ENCODE data around the gene TENM4.

Gene TENM4

GRCh38 chr11:79084382-79084781, 356.4 kb downstream of the TENM4 start:
- no peak for DNase-seq (ENCODE audit: low spot score)

DNA sequence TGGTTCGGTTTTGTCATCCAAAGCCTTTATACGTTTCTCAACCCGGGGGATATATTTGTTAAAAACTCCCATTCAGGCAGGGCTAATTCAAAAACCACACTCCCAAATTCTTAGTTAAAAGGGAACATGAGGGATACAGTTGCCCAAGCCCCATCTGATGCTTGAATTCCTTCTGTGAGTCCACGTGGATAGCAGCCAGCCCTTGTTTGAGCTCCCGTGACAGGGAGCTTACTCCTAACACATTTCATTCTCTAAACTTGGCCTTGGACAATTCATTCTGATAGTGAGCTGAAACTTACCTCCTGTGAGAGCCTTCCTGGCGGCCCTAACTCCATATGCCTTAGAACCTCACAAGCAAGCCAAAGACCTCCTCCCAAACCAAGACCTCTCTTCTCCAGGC, 357.5 kb downstream of the TENM4 start:
- DNase-seq (ENCODE audit: low spot score), result no peak

- no peak for DNase-seq (ENCODE audit: low spot score)
Observed at GRCh38 chr11:79082907-79083306, 357.9 kb downstream of the TENM4 start.

DNA sequence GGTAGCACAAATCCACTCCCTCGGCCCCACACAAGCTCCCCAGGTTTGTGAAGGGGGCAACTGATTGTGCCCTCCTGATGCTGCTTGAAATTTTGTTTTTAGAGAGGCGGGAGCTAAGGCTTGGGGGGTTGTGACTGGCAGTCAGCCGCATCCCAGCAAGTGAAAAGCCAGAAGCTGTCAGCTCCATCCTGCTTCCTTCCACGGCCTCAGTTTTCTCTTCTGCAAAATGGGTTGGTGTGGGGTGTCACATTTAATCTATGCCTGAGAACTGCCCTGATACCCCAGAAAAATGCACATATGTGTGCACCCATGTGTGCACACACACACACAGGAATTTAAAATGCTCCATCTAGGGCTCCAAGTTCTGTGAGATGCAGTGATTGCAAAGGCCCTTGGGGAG, 358.6 kb downstream of the TENM4 start:
- DNase-seq (ENCODE audit: low spot score), result no peak

DNA sequence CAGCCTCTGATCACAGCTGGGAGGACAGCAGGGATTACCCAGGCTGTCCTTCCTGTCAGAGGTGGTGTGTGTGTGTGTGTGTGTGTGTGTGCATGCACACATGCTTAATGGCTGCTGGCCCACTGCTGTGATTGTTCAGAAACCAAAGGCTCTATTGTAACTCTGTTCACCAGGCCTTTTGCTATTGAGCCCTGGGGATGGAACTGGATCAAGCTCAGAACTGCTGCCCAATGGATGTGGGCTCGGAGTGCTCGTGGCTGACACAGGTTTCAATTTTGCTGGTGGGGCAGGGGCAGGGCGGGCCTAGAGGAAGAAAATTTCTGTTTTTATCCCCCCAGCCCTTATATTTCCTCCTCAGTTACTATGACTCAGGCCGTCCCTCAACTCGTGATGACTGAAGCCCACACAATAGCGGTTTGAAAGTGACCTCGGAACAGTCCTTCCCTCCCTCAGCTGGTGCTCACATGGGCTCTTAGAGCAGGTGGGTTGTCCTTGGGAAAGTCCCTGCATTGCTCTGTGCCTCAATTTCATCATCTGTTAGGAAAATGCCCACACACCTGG, 359.3 kb downstream of the TENM4 start:
- DNase-seq (ENCODE audit: low spot score), result no peak

GRCh38 chr11:79080551-79080950, 360.3 kb downstream of the TENM4 start:
- DNase-seq (ENCODE audit: low spot score), result no peak

DNA sequence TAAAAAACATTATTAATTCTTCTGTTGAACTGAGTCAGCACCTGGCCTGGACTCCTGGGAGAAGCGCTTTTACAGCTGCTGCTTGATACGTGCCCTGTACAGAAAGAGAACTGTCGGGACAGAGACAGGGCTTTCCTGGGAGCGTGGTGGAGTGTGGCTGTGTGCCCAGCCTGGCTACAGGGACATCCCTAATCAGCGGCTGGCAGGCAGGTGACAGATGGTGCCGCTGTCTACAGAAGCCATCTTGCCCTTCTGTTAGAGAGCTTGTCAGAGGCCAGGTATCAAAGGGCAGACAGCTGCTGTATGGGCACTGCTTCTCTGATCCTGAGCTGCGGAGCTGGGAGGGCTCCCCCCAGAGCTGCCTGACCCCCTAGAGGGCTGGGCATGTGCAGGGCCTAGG, 361.8 kb downstream of the TENM4 start:
- DNase-seq (ENCODE audit: low spot score), result no peak

DNA sequence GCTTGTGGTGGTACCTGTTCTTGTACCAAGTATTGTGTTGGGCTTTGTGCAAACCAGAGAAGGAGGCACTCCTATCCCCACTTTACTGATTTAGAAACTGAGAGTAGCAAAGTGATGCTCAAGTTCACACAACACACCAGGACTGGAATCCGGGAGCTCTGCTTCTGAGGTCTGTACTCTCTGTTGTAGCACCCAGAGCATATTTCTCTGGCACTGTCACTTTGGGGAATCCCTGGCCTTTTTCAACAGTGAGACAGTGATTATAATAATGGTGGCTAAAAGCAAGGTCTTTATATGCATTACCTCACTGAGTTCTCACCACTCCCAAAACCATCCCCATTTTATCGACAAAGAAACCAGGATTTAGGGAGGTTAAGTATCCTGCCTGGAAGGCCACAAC, 362.4 kb downstream of the TENM4 start:
- DNase-seq (ENCODE audit: low spot score), result no peak

GRCh38 chr11:79077702-79078330, 363.0 kb downstream of the TENM4 start:
- no peak for DNase-seq (ENCODE audit: low spot score)

DNA sequence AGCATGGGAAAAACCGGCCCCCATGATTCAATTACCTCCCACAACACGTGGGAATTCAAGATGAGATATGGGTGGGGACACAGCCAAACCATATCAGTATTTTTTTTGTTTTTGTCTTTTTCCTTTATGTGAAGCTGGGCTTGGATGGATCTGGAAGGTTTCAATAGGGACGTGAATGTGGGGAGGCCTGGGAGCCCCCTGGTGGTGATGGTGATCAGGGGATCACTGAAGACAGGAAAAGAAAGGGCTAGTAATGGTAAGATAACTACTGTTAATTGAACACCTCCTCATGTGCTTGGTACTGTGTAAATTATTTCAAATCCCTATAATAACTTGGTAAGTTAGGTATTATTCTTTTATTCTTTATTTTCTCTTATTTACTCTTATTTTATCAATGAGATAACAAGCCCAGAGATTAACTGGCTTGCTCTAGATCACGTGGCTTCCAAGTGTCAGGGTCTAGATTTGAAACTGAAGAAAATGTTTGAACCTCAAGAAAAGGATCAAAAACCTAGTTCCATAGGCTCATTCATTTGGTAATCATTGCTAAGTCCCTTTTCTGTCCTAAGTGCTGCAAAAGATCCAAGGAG, 364.2 kb downstream of the TENM4 start:
- no peak for DNase-seq (ENCODE audit: low spot score)

DNA sequence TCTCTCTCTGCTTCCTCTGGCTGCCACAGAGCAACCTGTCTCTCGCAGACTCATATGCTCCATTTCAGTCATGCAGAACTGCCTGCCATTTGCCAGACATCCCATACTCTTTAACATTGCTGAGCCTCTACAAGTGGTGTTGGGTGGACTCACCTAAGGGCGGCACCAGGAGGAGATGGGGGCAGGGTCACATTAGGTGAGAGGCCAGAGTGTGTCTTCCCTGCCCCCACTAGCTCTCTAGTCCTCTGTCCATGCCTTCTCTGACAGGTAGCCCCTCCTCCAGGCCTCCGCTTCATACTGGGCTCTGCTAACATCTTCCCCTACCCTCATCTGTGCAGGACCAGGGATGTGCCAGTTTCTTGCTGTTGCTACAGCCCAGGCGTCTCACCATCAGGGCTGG, 366.3 kb downstream of the TENM4 start:
- DNase-seq (ENCODE audit: low spot score), result no peak

GRCh38 chr11:79071190-79071589, 369.6 kb downstream of the TENM4 start:
- no peak for DNase-seq (ENCODE audit: low spot score)

DNA sequence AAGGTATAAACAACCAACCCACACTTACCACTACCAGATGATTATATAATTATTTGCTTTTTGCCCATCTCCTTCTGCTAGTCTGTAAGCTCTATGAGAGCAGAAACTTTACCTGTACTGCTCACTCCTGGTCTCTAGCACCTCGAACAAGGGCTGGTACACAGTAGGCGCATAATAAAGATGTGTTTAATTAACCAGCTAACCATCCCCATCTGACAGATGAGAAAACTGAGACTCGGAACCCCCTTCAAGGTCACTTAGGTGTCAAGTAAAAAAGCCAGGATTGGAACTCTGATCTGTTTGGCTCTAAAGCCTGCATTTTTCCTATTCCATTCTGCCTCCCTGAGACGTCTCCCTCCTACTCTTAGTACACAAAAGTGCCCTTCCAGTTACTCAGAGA, 370.3 kb downstream of the TENM4 start:
- DNase-seq (ENCODE audit: low spot score), result no peak

DNA sequence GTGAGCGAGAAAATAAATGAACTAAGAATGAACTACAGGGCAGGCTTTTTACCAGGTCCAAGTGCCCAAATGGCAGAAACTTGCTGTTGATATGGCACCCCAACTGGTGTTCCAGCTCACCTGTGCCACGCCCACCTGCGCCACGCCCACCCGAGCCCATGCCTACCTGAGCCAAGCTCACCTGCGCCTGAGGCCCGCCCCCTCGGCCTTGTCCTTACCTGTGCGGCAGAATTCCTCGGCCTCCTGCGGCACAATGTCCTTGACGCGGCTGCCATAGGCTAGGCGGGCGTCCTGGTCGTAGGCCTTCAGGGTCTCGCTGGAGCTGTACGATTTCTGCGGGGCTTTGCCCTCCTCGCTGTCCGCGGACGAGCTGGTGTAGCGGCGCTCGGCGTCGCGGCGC, 371.3 kb downstream of the TENM4 start:
- no peak for DNase-seq (ENCODE audit: low spot score)

DNA sequence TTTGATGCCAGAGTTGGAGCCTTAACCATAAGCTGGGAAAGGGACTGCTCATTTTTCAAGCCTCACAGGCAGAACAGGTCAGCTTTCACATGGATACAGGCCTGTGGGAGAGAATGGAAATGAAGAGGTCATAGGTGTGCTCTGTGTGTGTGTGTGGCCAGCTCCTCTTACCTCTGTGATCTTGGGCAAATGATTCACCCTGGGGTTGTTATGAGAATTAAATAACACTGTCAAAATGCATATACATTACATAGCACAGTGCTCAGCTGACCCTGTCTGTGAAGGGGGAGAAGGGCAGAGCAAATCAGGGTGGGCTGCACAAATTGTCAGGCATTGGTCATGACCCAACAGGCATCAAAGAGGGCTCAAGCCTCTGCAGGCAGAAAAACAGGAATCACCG, 372.5 kb downstream of the TENM4 start:
- DNase-seq (ENCODE audit: low spot score), result no peak

DNA sequence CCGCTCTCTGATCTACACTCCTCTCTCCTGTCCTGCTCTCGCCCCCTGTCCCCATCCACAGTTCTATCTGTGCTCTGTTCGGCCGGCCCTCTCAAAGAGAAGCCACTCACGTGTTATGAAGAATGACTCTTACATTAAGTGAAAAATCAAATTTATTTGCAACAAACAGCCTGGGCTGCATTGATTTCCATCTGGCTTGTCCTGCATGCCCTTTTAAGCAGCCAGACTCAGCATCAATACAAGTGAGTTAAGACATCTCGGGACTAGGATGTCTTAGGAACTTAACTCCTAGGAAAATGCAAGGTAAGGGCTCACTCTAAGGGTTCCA, 373.5 kb downstream of the TENM4 start:
- no peak for DNase-seq (ENCODE audit: low spot score)

- DNase-seq (ENCODE audit: low spot score), result no peak
Observed at GRCh38 chr11:79066456-79067351, 374.1 kb downstream of the TENM4 start.

GRCh38 chr11:79062814-79063762, 377.7 kb downstream of the TENM4 start:
- no peak for DNase-seq (ENCODE audit: low spot score)

DNA sequence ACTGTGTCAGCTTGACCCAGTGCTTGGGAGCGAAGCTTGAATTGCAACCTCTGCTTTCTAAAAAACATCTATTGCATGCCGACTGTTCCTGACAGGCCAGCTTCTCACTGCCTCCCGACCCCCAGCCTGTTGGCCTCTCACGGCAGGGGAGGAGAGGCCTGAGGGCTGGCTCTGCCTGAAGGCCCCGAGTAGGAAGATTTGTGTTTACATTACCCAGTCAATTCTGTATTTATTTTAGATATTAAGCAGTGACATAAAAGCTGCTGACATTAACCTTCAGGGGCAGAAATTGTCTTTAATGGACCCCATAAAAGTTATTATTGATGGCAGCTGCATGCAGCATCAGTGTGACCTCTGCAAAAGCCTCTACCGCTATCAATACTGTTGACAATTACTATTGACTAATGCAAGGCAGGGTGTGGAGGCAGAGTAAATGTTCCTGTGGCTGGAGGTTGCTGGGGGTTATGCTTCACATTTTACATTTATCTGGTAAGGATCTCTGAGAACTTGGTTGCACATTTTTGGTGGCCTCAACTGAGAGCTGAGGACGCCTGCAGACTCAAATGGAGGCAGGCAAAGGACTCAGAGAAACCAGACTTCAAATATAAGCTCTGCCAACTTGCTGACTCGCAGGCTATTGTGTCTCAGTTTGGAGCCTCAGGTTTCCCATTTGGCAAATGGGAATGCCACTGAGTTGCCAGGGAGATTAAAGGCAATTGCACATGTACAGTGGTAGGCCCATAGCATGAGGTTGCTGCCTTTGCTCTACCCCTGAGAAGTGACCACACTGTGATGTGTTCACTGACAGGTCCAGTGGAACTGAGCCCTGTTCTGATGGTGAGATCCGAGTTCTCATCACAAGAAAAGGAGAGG, 380.5 kb downstream of the TENM4 start:
- no peak for DNase-seq (ENCODE audit: low spot score)

DNA sequence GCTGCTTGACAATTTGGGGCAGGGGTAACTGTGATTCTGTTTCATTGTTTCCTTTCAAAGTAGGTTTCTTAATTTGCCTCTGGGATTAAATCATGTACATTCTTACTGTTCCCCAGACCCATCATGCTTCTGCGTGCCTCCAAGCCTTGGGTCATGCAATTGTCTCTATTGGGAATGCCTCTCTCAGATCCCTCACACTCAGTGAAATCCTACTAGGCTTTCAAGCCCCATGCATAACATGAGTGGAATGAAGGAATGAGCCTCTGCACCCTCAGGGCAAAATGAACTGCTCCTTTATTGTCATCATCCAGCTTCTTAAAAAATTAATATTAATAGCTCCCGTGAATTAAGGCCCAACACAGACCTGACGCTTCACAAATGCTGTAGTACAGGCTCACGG, 381.7 kb downstream of the TENM4 start:
- DNase-seq (ENCODE audit: low spot score), result no peak
